HG03064 (cell line): Measurements from ENCODE around the gene SIK3.

Experiments
- ATAC-seq: cut with Tn5 transposase; IDR thresholded peaks from one replicate; pipeline ENCODE4 v1.9.1; 2021; ENCODE audit warnings: low read depth; ENCODE audit not compliant: unreplicated experiment

The SIK3 gene

DNA sequence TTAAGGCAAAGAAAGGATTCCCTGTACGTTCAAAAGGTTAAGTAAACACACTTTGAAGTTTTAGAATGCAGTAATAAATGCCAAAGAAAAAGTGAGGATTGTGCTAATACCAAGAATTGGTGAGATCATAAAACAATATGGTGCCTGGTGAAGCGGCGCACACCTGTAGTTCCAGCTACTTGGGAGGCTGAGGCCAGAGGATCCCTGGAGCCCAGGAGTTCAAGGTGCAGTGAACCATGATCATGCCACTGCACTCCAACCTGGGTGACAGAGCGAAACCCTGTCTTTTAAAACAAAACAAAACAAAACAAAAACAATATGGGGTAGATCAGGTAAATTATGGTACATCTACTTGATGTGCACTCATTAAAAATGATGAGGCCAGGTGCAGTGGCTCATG, 187.4 kb downstream of the SIK3 start:
- no peak for ATAC-seq

DNA sequence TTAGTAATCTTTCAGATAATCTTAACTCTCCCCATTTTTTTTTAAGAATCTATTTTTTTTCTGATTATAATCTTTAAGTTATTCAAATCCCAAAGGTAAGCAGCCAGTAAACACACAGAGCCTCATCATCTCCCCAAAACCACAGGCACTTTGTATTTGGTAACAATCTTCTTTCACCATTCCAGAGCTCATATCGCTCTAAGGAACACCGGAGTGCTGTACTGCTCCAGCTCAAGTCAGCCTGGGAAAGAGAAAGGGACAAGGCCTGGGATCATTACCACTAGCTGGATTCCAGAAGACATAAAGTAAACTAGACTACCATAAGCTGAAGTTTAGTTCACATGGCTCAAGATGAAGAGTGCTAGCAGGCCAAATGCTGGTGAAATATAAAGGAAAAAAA, 187.8 kb downstream of the SIK3 start:
- no peak for ATAC-seq

DNA sequence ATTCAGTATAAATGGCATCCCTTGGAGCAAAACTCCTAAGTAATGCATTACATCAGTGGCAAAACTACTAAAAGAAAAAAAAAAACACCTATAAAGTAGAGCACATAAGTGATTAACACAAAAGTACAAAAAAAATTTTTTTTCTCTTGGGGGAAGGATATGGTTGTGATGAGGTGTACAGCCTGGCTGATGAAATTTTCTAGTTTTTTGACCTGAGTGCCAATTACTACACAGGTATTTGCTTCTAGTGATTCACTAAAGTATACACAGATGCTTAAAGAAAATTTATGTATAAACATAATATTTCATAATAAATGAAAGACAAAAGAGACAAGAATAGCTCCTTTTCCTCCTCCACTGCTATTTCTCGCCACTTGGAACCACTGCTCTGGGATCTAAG, 189.0 kb downstream of the SIK3 start:
- ATAC-seq: no peak

GRCh38 chr11:116906479-116906878, 191.7 kb downstream of the SIK3 start:
- no peak for ATAC-seq

DNA sequence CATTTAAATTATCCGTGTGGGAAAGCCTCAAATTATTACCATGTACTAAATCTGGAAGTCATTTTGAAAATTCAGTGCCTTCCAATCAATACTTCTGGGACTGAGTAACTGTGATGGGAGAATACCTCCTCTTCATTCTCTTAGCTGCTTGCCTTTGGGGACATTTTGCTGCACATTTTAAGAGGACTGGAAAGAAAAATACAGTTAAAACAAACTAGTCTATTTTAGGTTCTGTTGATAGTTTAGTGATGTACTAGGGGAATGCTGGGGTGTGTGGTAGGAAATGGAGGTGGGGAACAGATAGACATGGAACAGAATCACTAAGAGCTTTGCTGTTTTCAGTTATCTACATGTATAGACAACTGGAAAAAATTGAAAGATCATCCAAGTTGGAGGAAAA, 195.1 kb downstream of the SIK3 start:
- ATAC-seq: no peak

GRCh38 chr11:116901964-116902688, 196.1 kb downstream of the SIK3 start:
- no peak for ATAC-seq

- no peak for ATAC-seq
These were observed 197.0 kb downstream of the SIK3 start for GRCh38 chr11:116901211-116901610.

GRCh38 chr11:116896211-116896610, 202.0 kb downstream of the SIK3 start:
- ATAC-seq: no peak

- no peak for ATAC-seq
These were observed 203.0 kb downstream of the SIK3 start for GRCh38 chr11:116895048-116895757.

DNA sequence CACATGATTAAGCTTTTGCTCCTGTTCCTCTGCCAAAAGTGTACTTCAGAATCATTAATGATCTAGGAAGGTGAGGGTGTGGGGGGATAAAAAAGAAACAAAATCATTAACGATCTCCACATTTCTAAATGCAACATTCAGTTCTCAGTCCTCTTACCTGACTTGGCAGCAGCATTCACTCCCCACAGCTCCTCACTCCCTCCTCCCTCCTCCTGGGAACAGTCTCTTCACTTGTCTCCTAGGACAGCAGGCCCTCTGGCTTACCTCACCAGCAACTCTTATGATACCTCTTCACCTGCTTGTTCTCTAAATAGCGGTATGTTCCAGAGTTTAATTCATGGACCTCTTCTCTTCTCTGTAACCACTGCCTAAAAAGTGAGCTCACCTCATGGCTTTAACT, 204.3 kb downstream of the SIK3 start:
- no peak for ATAC-seq

DNA sequence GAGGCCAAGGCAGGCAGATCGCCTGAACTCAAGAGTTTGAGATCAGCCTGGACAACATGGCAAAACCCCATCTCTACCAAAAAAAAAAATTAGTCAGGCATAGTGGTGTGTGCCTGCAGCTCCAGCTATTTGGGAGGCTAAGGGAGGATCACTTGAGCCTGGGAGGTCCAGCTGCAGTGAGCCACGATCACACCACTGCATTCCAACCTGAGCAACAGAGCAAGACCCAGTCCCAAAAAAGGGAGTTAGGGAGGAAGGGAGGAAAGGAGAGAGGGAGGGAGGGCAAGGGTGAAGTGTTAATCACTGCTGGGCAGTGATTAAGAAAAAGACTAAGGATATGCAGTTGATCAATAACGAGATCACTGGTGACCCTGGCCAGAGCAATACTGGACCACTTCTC, 204.8 kb downstream of the SIK3 start:
- no peak for ATAC-seq

DNA sequence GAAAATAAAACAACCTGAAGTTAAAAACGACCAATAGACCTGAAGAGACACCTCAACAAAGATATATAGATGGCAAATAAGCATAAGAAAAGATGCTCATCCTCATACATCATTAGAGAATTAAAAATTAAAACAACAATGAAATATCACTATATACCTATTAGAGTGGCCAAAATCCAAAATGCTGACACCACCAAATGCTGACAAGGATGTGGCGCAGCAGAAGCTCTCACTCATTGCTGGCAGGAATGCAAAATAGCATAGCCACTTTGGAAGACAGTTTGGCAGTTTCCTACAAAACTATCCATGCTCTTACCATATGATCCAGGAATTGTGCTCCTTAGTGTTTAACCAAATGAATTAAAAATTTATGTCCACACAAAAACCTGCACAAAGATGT, 205.9 kb downstream of the SIK3 start:
- no peak for ATAC-seq

GRCh38 chr11:116891746-116892145, 206.5 kb downstream of the SIK3 start:
- no peak for ATAC-seq

DNA sequence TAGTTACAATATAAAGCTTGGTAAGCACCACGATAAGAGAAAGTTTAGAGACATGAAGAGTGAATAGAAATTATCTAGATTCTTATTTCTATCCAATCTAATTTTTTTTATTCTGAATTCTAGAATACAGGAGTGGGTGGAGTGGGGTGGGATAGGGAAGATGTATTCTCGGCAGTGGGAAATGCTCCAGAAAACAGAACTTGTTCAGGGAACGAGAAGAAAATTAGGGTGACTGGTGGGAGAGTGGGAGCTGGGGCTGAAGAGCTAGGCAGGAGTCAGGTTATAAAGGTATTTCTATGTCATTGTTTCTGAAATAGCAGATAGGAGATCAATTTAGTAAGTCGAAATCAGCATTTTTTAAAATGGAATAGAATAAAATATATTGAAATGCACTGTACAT, 207.6 kb downstream of the SIK3 start:
- ATAC-seq: no peak

DNA sequence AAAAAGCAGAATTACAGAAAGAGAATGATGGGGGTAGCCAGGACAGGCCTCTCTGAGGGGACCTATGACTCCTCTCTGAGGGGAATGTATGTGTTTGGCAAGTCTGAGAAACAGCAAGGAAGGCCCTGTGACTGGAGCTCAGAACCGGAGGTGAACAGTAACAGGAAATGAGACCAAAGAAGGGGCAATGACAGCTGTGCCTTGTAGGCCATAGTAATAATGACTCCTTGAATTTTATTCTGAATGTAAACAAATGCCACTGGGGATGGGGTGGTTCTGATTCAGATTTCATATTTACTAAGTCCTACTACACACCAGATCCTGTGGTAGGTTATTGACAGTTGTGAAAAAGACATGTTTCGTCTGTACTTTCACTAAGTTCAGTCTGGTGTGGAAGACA, 208.0 kb downstream of the SIK3 start:
- peak; percentile 73 for ATAC-seq

- no peak for ATAC-seq
These were observed 209.2 kb downstream of the SIK3 start for GRCh38 chr11:116888884-116889549.

- ATAC-seq: no peak
These were observed 210.2 kb downstream of the SIK3 start for GRCh38 chr11:116888024-116888423.

GRCh38 chr11:116885951-116886655, 212.1 kb downstream of the SIK3 start:
- ATAC-seq: no peak

GRCh38 chr11:116882386-116882785, 215.8 kb downstream of the SIK3 start:
- no peak for ATAC-seq

GRCh38 chr11:116881143-116881542, 217.1 kb downstream of the SIK3 start:
- no peak for ATAC-seq
